Fibroblast of lung (primary cell): ENCODE results near the gene FHDC1. TPM values are rescaled to one million over a fixed set of nuclear protein-coding genes. Genes with fewer than 3 reads are reported as not detected.
A peak's percentile ranks its signal among the peaks of the same experiment; 100 is the strongest.

Experiments used
- DNase-seq, 2 donors: peaks; one replicate each; pipeline versions ENCODE4 v3.0.0 to v3.0.0-alpha.2; 2010; ENCODE audit warnings: low read depth in 2 of 2
- H2AFZ ChIP-seq: 2 replicates; pipeline ENCODE4 v1.5.1; 2012; ENCODE audit warnings: low read length, control low read depth, inconsistent platforms
- H3K27ac ChIP-seq: 2 replicates; pipeline ENCODE4 v1.5.1; 2011; ENCODE audit warnings: low read length, control low read depth; ENCODE audit not compliant: insufficient read depth
- H3K27me3 ChIP-seq: 2 replicates; pipeline ENCODE4 v1.5.1; 2011; ENCODE audit warnings: mild to moderate bottlenecking, low read length; ENCODE audit not compliant: control insufficient read depth, insufficient read depth
- H3K36me3 ChIP-seq: 2 replicates; pipeline ENCODE4 v1.5.1; 2011; ENCODE audit warnings: low read length; ENCODE audit not compliant: control insufficient read depth, insufficient read depth
- H3K4me1 ChIP-seq: 2 replicates; pipeline ENCODE4 v1.5.1; 2011; ENCODE audit warnings: low read length; ENCODE audit not compliant: control insufficient read depth, insufficient read depth; ENCODE audit errors: extremely low read depth
- H3K4me2 ChIP-seq: 2 replicates; pipeline ENCODE4 v1.5.1; 2011; ENCODE audit warnings: low read length, control low read depth; ENCODE audit not compliant: insufficient read depth; ENCODE audit errors: extremely low read depth
- H3K4me3 ChIP-seq, 4 experiments: fragments of 200-600 bp in 1 of 4; sonication (generic) in 1 of 4; replicated peaks in 1 of 4; 2 replicates each; pipeline ENCODE4 v1.5.1; 2011 to 2016; ENCODE audit warnings: low read length in 4 of 4, low read depth in 3 of 4, mild to moderate bottlenecking in 3 of 4, control low read depth in 2 of 4, inconsistent platforms in 1 of 4, mixed read lengths in 1 of 4; ENCODE audit not compliant: insufficient read depth in 1 of 4; ENCODE audit errors: control extremely low read depth in 1 of 4
- H3K79me2 ChIP-seq: 2 replicates; pipeline ENCODE4 v1.5.1; 2012; ENCODE audit warnings: mild to moderate bottlenecking, low read length, inconsistent platforms; ENCODE audit not compliant: control insufficient read depth, insufficient read depth
- H3K9ac ChIP-seq: 2 replicates; pipeline ENCODE4 v1.5.1; 2011; ENCODE audit warnings: mild to moderate bottlenecking, low read length, control low read depth; ENCODE audit not compliant: insufficient read depth
- H3K9me3 ChIP-seq: 2 replicates; pipeline ENCODE4 v1.5.1; 2012; ENCODE audit warnings: low read depth, low read length; ENCODE audit not compliant: control insufficient read depth, insufficient read depth
- H4K20me1 ChIP-seq: 2 replicates; pipeline ENCODE4 v1.5.1; 2011; ENCODE audit warnings: low read length; ENCODE audit not compliant: control insufficient read depth, insufficient read depth; ENCODE audit errors: extremely low read depth
- EZH2 ChIP-seq: IDR thresholded peaks from 2 replicates; pipeline ENCODE4 v1.5.1; 2012; ENCODE audit warnings: low read length, control low read depth, mild to moderate bottlenecking; ENCODE audit errors: missing control alignments
- polyA plus RNA-seq, 2 donors: library from polyadenylated mRNA; depleted of rRNA in 1 of 2; stranded (reverse) in 1 of 2; unstranded in 1 of 2; fragments of >200 nt; gene quantifications; 2 replicates each; pipeline ENCODE4 v1.2.1, GENCODE V29; 2011 to 2012; ENCODE audit warnings: missing spikeins in 1 of 2
- total RNA-seq: library from RNA; depleted of rRNA; stranded (reverse); fragments of >200 nt; gene quantifications from 2 replicates; pipeline ENCODE4 v1.2.1, GENCODE V29; 2014
- TF ChIP-seq, protein P1 (sequence below), 2 donors: IDR thresholded peaks in 1 of 2; conservative IDR thresholded peaks in 1 of 2; 1 replicate in 1 of 2; 2 replicates in 1 of 2; pipeline ENCODE4 v1.5.1; 2011 to 2012; ENCODE audit warnings: low read length in 2 of 2, control low read depth in 1 of 2, inconsistent platforms in 1 of 2, low read depth in 1 of 2, mild to moderate bottlenecking in 1 of 2

FHDC1 gene
- total and polyA plus RNA-seq, 2 donors (not counting 1 experiment from before 2014, with no cell fraction given), result 0.14 to 0.33 TPM

DNA sequence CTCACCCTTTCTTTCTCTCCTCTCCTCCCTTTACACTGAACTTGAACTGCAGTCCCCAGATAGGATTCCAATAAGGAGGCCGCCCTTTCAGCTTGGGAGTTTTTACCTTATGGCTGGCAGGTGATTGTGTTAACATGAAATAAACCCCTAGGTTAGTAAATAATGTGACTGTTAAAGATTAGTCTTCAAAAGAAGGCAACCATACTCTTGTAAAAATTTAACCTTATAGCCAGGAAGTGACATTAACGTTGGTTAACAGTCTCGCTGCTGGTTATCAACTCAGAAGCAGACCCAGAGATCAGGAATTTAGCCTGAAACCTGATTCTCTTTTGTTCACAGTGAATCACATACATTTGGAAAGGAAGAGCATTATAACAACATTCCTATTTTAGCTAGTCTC, 15.2 kb downstream of the FHDC1 start:
- no peak overlapping the region for H3K4me2 ChIP-seq
- H3K9me3 ChIP-seq, result no peaks in the 10 kb centered on the region
- no peak overlapping the region for H3K9ac ChIP-seq
- TF ChIP-seq, protein P1, sequence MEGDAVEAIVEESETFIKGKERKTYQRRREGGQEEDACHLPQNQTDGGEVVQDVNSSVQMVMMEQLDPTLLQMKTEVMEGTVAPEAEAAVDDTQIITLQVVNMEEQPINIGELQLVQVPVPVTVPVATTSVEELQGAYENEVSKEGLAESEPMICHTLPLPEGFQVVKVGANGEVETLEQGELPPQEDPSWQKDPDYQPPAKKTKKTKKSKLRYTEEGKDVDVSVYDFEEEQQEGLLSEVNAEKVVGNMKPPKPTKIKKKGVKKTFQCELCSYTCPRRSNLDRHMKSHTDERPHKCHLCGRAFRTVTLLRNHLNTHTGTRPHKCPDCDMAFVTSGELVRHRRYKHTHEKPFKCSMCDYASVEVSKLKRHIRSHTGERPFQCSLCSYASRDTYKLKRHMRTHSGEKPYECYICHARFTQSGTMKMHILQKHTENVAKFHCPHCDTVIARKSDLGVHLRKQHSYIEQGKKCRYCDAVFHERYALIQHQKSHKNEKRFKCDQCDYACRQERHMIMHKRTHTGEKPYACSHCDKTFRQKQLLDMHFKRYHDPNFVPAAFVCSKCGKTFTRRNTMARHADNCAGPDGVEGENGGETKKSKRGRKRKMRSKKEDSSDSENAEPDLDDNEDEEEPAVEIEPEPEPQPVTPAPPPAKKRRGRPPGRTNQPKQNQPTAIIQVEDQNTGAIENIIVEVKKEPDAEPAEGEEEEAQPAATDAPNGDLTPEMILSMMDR (conservative IDR thresholded peaks at IDR 0.05 in 1 of 2, IDR thresholded peaks at IDR 0.05 in 1 of 2; ENCODE audit: low read depth in 1 of 2, low read length in 2 of 2), result no peak
- TF ChIP-seq EZH2, result no peak
- peak in 1 of 2 donors; percentile 55 for DNase-seq
- H3K36me3 ChIP-seq, result no peaks in the 10 kb centered on the region
- no peaks in the 10 kb centered on the region for H4K20me1 ChIP-seq
- peaks cover 3% of the 10 kb centered on the region for H3K27me3 ChIP-seq
- H3K27ac ChIP-seq, result no peak overlapping the region
- H3K4me3 ChIP-seq, result no peak overlapping the region
- peaks cover 2% of the 10 kb centered on the region for H3K4me1 ChIP-seq
- H2AFZ ChIP-seq, result no peak overlapping the region
- H3K79me2 ChIP-seq, result no peaks in the 10 kb centered on the region

DNA sequence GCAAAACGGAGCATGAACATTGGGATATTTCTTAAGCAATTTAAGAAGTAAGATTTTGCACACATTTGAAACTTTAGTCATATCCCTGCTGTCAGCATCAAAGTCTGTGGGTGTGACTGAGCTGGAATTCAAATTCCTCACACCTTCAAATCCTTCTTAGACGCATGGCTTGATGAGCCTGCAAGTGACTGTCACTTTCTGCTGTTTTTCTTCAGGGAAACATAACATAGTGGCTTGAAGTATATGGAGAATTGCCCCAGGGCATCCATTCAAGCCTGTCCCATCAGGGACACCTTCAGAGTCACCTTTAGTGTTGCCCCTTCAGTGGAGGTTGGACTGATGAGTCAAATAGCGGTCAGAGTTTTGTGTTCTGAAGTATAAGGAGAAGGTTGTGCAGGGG, 17.4 kb downstream of the FHDC1 start:
- H3K27me3 ChIP-seq, result no peaks in the 10 kb centered on the region
- no peak overlapping the region for H3K4me2 ChIP-seq
- no peaks in the 10 kb centered on the region for H3K79me2 ChIP-seq
- no peak for TF ChIP-seq EZH2
- TF ChIP-seq, protein P1 (conservative IDR thresholded peaks at IDR 0.05 in 1 of 2, IDR thresholded peaks at IDR 0.05 in 1 of 2; ENCODE audit: low read depth in 1 of 2, low read length in 2 of 2), result no peak
- H4K20me1 ChIP-seq, result no peaks in the 10 kb centered on the region
- peaks cover 14% of the 10 kb centered on the region for H3K4me1 ChIP-seq
- no peak for DNase-seq
- no peak overlapping the region for H2AFZ ChIP-seq
- no peak overlapping the region for H3K9ac ChIP-seq
- no peak overlapping the region for H3K4me3 ChIP-seq
- no peaks in the 10 kb centered on the region for H3K9me3 ChIP-seq
- H3K36me3 ChIP-seq, result no peaks in the 10 kb centered on the region
- no peak overlapping the region for H3K27ac ChIP-seq

DNA sequence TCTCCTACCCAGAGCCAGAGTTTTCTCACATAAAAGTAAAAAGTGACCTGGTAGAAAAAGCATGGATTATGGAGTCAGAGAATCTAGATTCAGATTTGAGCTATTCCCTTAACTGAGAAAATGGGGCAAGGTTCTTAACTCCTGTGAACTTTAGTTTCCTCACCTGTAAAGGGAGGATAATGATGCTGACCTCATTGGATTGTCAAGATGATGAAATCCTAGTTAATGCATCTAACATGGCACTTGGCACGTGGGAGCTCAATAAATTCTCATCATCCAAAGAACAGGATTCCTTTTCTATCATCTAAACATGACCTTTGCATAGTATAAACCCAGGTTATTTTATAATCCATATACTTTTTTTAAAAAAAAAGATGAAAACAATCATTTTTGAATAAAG, 18.6 kb downstream of the FHDC1 start:
- no peak for DNase-seq
- TF ChIP-seq, protein P1 (conservative IDR thresholded peaks at IDR 0.05 in 1 of 2, IDR thresholded peaks at IDR 0.05 in 1 of 2; ENCODE audit: low read depth in 1 of 2, low read length in 2 of 2), result no peak
- Histone ChIP-seq H3K9ac (no peak overlapping the region), H3K27me3 (no peaks in the 10 kb centered on the region), H4K20me1 (no peaks in the 10 kb centered on the region), H3K27ac (no peak overlapping the region), H3K36me3 (no peaks in the 10 kb centered on the region), H3K4me1 (peaks cover 14% of the 10 kb centered on the region), H2AFZ (no peak overlapping the region), H3K9me3 (no peaks in the 10 kb centered on the region), H3K4me2 (no peak overlapping the region), H3K79me2 (no peaks in the 10 kb centered on the region), H3K4me3 (no peak overlapping the region)
